ENCODE data around the gene AGBL1. TPM values are rescaled to one million over a fixed set of nuclear protein-coding genes. Genes with fewer than 3 reads are reported as not detected.

The AGBL1 gene
- polyA plus RNA-seq, 1 experiment: not detected

DNA sequence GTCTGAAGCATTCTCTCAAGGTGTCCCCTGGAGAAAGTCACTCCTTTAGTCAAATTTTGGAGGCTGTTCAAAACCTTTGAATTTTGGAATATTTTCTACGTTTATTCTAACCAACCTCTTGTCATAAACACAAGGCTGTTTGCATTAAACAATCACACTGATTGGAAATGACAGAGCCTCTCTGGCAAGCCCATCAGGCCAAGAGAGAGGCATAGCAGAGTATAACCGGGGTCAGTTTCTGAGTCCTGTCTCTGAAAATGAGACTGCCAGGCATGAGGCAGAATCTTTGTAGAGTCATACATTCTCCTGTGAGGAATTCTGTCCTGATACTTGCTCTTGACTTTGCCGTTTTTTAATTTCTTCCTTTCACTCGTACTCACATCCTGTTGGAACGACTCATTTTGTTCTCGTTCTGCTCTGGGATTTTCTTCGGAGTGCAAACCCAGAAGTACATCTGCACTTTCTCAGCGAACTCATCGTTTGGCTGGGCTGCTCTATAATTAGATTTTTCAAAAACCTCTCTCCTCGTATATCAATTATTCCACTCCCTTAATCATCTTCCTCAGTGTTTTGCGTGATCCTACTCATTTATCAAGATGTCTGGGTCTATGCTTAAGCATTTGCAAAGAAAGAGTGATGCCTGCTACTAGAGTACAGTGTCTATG lies 114.2 kb downstream of the AGBL1 start:
- no peak for TF ChIP-seq CTCF (IDR thresholded peaks at IDR 0.05; ENCODE audit: insufficient read depth, low read depth, low read length)
- CTCF ChIA-PET: no interaction called here
- H3K27me3 ChIP-seq (ENCODE audit: control insufficient read depth, insufficient read depth, low read length): no peaks in the 10 kb centered on the region
- DNase-seq (ENCODE audit: low read depth): no peak
- H3K36me3 ChIP-seq (ENCODE audit: control insufficient read depth, insufficient read depth, low read length): no peaks in the 10 kb centered on the region
- POLR2A ChIA-PET: no interaction called here
- no peak overlapping the region for H3K4me3 ChIP-seq (ENCODE audit: low read depth, low read length)

- DNase-seq (ENCODE audit: low read depth): no peak
- POLR2A ChIA-PET: no interaction called here
- no peak overlapping the region for H3K4me3 ChIP-seq (ENCODE audit: low read depth, low read length)
- no peaks in the 10 kb centered on the region for H3K36me3 ChIP-seq (ENCODE audit: control insufficient read depth, insufficient read depth, low read length)
- TF ChIP-seq CTCF (IDR thresholded peaks at IDR 0.05; ENCODE audit: insufficient read depth, low read depth, low read length): no peak
- H3K27me3 ChIP-seq (ENCODE audit: control insufficient read depth, insufficient read depth, low read length): no peaks in the 10 kb centered on the region
- CTCF ChIA-PET: no interaction called here
Observed at GRCh38 chr15:86197770-86198169, 118.1 kb downstream of the AGBL1 start.

DNA sequence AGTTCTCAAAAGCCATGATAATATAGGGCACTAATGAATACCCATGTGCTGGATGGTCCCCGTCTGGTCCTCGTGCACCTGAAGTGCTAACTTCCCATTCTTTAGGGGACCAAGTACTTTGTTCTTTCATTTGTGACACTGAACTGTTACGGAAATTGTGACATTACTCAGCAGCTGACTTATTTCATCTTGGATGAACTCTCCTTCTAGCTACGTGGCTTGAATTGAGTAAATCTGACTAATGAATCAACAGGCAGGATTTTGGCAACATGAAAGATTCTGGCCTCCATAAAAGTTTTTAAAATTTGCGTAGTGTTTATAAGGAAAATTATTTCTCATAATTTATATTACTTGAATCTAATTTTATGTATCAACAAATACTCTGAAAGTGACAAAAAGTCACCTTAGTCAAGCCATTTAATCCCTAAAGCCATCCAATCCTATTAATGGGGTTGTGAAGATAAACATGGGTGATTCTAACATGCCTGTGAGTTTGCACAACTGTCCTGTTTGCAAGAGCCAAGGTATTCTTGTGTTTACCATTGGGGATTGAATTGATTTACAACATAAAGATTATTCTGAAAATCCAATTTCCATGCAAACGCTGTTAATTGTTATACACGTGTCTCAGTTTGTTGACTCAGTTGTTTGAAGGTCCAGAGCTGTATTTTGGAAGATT lies 119.9 kb downstream of the AGBL1 start:
- Histone ChIP-seq H3K4me3 (ENCODE audit: low read depth, low read length) (no peak overlapping the region), H3K27me3 (ENCODE audit: control insufficient read depth, insufficient read depth, low read length) (no peaks in the 10 kb centered on the region), H3K36me3 (ENCODE audit: control insufficient read depth, insufficient read depth, low read length) (no peaks in the 10 kb centered on the region)
- TF ChIP-seq CTCF (IDR thresholded peaks at IDR 0.05; ENCODE audit: insufficient read depth, low read depth, low read length): no peak
- ChIA-PET CTCF (no interaction called here), POLR2A (no interaction called here)
- DNase-seq (ENCODE audit: low read depth): no peak

DNA sequence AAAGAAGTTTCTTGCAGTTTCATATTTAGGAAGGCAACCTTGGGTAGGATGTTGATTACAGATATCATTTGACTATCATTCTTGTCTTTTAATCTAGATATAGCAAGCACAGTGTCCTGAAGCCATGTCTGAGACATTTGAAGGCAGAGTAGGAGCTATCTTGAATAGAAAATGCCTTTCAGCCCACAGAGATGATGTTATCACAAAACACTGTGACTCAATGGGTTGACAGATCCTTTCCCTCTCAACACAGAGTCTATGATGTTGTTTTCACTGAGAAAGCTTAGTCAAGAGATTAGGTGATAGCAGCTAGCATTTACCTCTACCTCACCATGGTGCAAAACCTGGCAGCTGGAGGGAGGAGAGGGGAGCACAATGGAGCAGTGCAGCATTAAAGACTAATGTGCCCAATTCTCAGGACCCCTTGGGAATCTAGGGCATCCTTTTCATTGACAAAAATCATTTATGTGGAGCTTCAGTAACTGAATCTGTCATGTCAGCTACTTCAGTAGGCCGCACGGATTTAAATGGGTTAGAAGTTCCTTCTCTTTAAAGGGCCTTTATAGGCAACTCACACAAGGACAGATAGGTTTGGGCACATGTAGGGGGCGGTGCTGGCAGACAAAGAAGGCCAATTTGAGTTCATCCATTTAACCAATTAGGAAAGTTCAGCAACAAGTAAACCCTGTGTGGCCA lies 121.8 kb downstream of the AGBL1 start:
- TF ChIP-seq CTCF (IDR thresholded peaks at IDR 0.05; ENCODE audit: insufficient read depth, low read depth, low read length): no peak
- CTCF ChIA-PET: no interaction called here
- POLR2A ChIA-PET: no interaction called here
- no peak overlapping the region for H3K4me3 ChIP-seq (ENCODE audit: low read depth, low read length)
- H3K27me3 ChIP-seq (ENCODE audit: control insufficient read depth, insufficient read depth, low read length): no peaks in the 10 kb centered on the region
- DNase-seq (ENCODE audit: low read depth): no peak
- H3K36me3 ChIP-seq (ENCODE audit: control insufficient read depth, insufficient read depth, low read length): no peaks in the 10 kb centered on the region

DNA sequence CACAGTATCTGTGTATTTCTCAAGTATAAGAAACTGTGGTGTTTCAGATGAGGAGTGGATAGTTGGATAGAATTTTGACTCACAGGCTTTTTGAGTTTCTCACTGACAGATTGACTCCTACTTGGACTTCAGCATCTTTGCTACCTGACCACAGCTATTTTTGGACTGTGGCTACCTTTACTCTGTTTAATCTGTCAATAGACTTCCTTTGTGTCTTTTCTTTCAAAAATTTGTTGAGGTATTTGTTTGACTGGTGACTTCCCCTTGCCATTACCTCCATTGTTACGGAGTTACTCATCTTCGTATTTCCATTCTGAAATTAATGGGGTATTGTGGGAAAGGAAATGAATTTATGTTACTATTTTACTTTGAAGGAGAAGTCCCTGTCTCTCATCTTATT lies 123.8 kb downstream of the AGBL1 start:
- Histone ChIP-seq H3K27me3 (ENCODE audit: control insufficient read depth, insufficient read depth, low read length) (no peaks in the 10 kb centered on the region), H3K36me3 (ENCODE audit: control insufficient read depth, insufficient read depth, low read length) (no peaks in the 10 kb centered on the region), H3K4me3 (ENCODE audit: low read depth, low read length) (no peak overlapping the region)
- ChIA-PET POLR2A (no interaction called here), CTCF (no interaction called here)
- DNase-seq (ENCODE audit: low read depth): no peak
- no peak for TF ChIP-seq CTCF (IDR thresholded peaks at IDR 0.05; ENCODE audit: insufficient read depth, low read depth, low read length)

Measured in BJ (cell line).